DND-41 (cell line): Measurements from ENCODE around the gene HDAC6.

Experiments
- EZH2 ChIP-seq: IDR thresholded peaks from 3 replicates; pipeline ENCODE4 v1.6.1; 2012; ENCODE audit warnings: borderline replicate concordance, low read depth, mild to moderate bottlenecking, moderate library complexity, low read length, inconsistent platforms; ENCODE audit not compliant: severe bottlenecking
- TF ChIP-seq, protein P1 (sequence below): IDR thresholded peaks from 2 replicates; pipeline ENCODE4 v1.5.1; 2012; ENCODE audit warnings: borderline replicate concordance, low read length, moderate library complexity, mild to moderate bottlenecking; ENCODE audit not compliant: poor library complexity, severe bottlenecking; ENCODE audit errors: extremely low read depth

DNA sequence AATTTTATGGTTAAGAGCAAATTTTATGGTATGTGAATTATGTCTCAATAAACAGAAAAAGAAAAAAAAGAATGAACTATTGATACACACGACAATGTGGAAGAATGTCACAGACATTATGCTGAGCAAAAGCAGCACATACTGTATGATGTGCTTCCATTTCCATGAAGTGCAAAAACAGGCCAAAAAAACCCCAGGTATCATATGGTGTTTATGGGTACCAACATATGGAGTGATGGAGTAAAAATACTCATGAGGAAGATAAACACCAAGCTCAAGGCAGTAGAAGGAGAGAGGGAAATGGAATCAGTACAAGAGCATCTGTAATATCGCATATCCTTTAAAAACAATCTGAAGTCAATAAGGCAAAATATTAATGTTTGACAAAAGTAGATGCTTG, 19.7 kb upstream of the HDAC6 start:
- TF ChIP-seq, protein P1, sequence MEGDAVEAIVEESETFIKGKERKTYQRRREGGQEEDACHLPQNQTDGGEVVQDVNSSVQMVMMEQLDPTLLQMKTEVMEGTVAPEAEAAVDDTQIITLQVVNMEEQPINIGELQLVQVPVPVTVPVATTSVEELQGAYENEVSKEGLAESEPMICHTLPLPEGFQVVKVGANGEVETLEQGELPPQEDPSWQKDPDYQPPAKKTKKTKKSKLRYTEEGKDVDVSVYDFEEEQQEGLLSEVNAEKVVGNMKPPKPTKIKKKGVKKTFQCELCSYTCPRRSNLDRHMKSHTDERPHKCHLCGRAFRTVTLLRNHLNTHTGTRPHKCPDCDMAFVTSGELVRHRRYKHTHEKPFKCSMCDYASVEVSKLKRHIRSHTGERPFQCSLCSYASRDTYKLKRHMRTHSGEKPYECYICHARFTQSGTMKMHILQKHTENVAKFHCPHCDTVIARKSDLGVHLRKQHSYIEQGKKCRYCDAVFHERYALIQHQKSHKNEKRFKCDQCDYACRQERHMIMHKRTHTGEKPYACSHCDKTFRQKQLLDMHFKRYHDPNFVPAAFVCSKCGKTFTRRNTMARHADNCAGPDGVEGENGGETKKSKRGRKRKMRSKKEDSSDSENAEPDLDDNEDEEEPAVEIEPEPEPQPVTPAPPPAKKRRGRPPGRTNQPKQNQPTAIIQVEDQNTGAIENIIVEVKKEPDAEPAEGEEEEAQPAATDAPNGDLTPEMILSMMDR: no peak
- no peak for TF ChIP-seq EZH2
